GM19240 (cell line): Measurements from ENCODE around the gene CPT1C.

ENCODE experiments used
- DNase-seq: peaks from one replicate; pipeline ENCODE4 v3.0.0; 2011; ENCODE audit warnings: low spot score; ENCODE audit not compliant: insufficient read length

CPT1C gene

GRCh38 chr19:49681830-49682229 is 9.1 kb upstream of the CPT1C start:
- no peak for DNase-seq

DNA sequence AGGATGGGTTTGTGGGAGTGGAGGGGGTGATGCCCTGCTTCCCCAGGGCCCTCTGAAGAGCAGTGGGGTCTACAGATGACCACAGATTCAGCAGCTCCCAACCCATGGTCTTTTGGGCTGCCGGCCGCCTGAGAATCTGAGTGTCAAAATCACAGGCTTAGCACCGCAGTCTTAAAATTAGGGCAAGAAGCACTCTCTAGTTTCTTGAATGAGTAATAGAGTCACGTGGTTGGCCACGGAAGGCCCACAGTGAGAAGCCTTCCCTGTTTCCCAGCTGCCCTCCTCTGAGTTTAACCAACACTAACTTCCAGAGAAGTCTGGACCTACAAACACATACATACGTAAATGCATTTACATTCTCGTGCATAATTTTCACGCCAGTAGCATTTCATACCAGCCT is 8.6 kb upstream of the CPT1C start:
- no peak for DNase-seq

GRCh38 chr19:49683814-49684250 is 7.1 kb upstream of the CPT1C start:
- DNase-seq, result no peak

DNA sequence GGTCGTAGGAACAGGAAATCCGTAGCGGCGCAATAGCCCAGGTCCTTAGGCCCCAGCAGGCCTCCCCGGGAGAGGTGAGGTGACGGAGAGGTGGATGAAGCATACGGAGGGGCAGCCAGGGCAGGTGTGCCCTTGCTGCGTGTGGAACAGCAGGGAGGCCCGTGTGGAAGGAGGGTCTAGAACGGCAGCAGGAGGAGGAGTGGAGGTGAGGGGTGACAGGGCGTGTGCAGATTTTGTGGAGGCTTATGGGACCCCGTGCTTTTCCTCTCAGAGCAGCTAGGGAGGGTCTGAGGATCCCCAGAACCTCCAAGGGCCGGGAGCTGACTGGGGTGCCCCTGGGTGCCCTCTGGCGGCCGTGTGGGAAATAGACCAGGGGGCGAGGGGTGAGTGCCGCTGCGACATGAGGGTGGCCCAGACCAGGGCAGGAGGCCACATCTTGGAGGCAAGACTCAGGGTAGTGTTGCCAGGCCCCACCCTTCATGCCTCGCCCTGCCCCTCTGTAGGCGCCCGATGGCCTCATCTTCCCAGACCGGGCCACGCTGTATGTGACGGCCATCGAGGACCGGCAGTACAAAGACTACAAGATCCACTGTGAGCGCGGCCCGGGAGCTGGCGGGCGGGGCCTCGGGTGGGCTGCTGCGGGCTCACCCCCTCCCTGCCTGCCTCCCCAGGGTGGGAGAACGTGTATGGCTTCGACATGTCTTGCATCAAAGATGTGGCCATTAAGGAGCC is 6.5 kb upstream of the CPT1C start:
- no peak for DNase-seq

GRCh38 chr19:49684983-49685553 is 5.8 kb upstream of the CPT1C start:
- DNase-seq, result no peak

DNA sequence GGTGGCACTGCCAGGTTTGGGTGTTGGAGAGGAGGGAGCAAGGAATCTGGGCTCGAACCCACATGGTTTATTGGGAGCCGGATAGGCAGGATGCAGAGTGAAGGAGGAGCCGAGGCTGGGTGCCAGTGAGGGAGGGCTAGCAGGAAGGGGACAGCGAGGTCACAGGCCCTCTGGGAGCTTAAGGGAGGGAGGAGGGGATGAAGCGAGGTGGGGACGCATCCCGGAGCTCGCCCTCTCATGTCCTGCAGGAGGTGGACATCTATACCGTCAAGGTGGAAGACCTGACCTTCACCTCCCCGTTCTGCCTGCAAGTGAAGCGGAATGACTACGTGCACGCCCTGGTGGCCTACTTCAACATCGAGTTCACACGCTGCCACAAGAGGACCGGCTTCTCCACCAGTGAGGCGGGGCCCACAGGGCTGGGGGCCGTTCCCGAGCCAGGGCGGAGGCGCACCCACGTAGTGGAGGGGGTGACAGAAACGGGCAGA is 5.0 kb upstream of the CPT1C start:
- no peak for DNase-seq

- DNase-seq, result no peak
Measured at GRCh38 chr19:49686503-49687088, 4.3 kb upstream of the CPT1C start.

DNA sequence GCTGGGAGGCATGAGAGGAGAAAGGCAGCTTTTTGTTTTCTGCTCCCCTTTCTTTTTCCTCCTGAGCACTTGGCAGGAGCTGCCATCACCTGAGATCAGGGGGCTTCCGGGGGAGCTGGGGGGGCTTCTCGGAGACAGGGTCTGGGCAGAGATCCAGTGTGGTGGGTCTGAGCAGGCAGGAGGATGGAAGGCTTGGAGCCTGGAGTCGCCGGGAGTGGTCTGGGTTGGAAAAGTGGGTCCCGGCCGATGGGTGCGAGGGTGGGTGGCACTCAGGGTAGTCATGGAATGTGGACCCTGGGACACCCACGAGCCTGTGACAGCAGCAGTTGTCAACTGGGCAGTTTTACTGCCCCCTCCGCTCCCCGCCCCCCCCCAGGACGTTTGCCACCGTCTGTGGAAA is 3.8 kb upstream of the CPT1C start:
- no peak for DNase-seq

- no peak for DNase-seq
Measured at GRCh38 chr19:49687566-49688316, 3.2 kb upstream of the CPT1C start.

DNA sequence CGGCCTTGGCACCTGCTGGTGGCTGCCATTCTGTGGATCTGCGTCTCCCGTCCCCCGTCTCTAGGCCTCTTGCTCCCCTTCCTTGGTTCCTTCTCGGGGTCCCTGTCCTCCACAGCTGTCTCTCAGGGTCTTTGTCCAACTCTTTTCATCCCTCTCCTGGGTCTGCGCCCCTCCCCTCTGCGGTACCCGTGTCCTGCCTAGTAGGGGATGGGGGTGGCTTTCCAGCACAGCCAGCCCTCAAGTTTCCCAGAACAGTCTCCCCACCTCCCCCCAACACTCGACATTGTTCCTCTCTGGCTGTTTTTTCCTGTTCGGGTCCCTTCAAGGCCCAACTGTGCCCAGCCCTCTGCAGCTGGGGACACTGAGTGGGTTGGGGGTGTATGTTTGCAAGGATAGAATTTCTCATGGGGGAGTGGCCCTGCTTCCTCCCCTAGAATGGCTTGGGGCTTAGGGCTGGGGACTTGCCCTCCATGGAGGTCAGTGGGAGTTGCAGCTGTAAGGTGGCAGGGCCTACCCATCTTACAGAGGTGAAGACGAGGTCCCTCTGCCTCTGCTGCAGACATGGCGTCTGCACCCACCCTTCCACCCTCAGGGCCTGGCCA is 2.3 kb upstream of the CPT1C start:
- DNase-seq, result no peak

GRCh38 chr19:49689133-49690078 is 1.5 kb upstream of the CPT1C start, which contains the start of gene ADM5:
ADM5 (plus strand) TSS chr19:49689594; CDS start chr19:49689838, 244 bp downstream.
- DNase-seq, result no peak

- DNase-seq, result no peak
Measured at GRCh38 chr19:49690079-49690655, 749 bp upstream of the CPT1C start.

GRCh38 chr19:49691243-49692146 is 579 bp downstream of the CPT1C start:
- no peak for DNase-seq

GRCh38 chr19:49692147-49692506 is 1.2 kb downstream of the CPT1C start:
- no peak for DNase-seq

DNA sequence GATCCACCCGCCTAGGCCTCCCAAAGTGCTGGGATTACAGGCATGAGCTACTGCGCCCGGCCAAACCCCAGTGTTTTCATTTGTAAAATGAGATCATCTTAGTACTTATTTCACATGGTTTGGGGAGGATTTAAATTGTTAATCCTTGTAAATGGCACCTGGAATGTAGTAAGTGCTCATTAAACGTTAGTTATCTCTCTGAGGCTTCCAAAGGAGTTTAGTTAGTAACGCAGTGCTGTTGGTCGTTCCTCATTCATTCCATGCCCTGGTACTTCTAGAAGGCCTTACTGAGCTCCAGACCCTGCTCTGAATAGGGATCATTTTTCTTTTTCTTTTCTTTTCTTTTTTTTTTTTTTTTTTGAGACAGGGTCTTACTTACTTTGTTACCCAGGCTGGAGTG is 5.2 kb downstream of the CPT1C start:
- no peak for DNase-seq

DNA sequence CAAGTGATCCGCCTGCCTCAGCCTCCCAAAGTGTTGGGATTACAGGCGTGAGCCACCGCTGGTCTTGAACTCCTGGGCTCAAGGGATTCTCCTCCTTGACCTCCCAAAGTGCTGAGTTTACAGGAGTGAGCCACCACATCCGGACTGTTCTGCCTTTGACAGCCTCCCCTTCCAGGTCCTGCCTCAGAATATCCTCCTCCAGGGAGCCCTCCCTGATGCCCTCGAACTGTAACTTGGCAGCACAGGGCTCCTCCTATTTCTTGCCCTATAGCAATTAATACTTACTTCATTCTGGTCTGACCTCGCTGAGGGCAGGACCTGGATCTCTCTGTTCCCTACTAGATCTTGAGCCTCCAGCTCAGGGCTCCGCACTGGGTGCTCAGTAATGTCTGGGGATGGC is 5.9 kb downstream of the CPT1C start:
- DNase-seq, result no peak

GRCh38 chr19:49699364-49699763 is 8.4 kb downstream of the CPT1C start:
- no peak for DNase-seq

DNA sequence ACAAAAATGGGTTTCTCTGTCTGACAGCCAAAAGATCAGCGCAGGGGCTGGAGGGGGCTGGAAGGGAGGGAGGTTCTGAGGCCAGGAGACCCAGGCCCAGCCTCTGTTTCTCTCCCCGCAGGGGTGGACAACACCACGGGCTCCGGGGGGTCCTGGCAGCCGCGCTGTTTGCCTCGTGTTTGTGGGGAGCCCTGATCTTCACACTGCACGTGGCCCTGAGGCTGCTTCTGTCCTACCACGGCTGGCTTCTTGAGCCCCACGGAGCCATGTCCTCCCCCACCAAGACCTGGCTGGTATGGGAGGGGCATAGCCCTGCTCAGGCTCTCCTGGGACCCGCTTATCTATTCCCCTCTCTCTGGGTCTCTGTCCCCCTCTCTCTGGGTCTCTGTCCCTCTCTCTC is 9.6 kb downstream of the CPT1C start:
- no peak for DNase-seq

DNA sequence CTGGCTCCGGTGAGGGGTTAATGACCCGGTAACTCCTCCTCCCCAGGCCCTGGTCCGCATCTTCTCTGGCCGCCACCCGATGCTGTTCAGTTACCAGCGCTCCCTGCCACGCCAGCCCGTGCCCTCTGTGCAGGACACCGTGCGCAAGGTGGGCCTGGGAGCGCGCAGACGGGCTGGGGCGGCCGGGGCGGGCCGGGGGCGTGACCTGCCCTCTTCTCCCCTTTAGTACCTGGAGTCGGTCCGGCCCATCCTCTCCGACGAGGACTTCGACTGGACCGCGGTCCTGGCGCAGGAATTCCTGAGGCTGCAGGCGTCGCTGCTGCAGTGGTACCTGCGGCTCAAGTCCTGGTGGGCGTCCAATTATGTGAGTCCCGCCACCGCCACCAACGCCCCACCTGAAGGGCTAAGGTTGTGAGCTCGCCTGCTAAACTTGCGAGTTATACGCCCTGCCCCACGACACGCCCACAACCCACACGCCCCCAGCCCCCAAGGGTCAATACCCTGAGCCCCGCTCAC is 10.4 kb downstream of the CPT1C start:
- no peak for DNase-seq
